CD4-positive, alpha-beta T cell treated with Interleukin-2 at 100 ng/mL for 4 hours (primary cell): ENCODE measurements around the gene TMC6.

Experiments used
- DNase-seq: peaks from one replicate; pipeline ENCODE4 v3.0.0-alpha.2; 2020; ENCODE audit warnings: low spot score

The TMC6 gene

DNA sequence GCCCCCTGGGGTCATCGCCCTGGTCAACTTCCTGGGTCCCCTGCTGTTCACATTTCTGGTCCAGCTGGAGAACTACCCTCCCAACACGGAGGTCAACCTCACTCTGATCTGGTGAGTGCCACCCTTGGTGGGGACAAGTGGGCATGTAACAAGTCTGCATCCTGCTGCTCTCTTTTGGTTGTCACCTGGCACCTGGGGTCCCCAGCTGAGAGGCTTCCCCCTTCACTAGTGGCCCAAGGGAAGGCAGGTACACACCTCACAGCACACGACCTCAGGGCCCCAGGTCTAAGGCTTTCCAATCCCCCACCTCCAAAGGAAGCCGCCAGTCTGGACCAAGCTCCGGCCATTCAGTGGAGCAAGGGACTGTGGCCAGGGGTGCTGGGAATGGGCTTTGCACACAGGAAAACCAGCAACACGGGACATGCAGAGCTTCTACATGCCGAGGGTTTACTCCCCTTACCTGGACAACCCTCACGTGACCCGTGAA, 6.4 kb upstream of the TMC6 start:
- DNase-seq, result no peak

DNA sequence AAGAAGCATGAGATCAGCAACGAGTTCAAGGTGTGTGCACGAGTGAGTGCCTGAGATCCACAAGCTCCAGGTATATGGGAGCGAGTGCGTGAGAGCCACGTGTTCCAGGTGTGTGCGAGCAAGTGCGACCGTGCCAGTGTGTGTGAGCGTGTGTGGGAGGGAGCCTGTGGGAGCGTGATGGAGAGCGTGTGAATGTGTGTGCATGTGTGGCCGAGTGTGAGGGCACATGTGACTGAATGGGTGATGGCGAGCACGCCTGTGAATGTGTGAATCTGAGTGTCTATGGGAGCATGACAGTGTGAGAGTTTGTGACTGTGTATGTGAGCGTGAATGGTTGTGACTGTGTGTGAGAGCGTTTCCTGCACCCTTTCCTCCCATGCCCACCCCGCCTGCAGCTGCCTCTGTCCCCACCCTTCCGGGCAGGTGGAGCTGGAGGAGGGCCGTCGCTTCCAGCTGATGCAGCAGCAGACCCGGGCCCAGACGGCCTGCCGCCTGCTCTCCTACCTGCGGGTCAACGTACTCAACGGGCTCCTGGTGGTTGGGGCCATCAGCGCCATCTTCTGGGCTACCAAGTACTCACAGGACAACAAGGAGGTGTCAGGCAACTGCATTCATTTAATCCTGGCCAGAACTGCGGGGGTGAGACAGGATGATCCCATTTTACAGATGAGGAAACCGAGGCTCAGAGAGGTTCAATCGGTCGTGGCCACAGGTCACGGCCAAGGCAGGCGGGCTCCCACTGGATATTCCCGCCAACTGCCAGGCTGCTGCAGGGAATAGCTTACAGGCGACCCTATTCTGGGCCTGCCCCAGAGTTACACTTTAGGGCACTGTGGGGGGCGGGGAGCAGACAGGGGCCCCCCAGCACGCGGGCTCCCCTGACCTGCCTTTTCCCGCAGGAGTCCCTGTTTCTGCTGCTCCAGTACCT, 5.7 kb upstream of the TMC6 start:
- DNase-seq, result peak; percentile 87

DNA sequence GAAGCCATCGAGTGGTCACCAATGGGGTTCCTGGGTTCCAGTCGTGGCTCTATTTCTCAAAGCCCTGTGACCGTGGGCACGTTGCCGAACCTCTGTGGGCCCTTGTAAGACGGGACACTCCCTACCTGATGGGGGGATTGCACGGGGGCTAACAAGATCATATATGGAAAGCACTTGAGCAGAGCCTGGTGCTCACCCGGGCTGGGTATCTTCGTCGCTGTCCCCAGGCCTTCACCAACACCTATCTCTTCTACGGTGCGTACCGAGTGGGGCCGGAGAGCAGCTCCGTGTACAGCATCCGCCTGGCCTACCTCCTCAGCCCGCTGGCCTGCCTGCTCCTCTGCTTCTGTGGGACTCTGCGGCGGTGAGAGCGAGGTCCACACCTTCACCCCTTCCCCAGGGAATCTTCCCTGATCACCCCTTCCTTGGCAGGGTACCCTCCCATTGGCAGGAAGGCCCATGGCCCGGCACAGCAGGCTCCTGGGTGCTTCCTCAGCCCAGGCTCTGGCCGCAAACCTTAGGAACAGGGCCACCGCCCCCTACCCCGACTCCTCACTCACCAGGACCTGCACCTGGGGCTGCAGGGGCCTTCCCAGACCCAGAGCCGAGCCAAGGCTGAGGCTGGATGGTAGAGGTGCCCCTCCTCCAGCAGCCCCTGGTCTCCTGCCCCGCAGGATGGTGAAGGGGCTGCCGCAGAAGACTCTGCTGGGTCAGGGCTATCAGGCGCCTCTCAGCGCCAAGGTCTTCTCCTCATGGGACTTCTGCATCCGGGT, 4.8 kb upstream of the TMC6 start:
- DNase-seq, result no peak

DNA sequence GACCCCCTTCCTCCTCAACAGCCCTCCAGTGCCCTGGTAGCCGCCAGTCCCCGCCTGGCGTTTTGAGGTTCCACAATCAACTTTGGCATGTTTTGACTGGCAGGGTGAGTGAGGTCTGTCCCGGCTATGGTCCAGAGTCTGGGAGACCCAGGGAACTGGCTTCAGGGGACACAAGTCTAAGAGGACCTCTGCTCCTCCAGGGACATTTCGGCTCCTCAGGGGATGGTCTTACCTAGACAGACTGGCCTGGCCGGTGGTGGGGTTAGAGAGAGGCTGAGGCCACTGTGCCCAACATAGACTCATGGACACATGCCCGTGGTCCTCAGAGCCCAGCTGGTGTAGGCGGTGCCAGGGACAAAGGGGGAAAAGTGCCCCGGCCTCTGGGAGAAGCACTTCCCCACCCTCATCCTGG, 4.2 kb upstream of the TMC6 start:
- no peak for DNase-seq

DNA sequence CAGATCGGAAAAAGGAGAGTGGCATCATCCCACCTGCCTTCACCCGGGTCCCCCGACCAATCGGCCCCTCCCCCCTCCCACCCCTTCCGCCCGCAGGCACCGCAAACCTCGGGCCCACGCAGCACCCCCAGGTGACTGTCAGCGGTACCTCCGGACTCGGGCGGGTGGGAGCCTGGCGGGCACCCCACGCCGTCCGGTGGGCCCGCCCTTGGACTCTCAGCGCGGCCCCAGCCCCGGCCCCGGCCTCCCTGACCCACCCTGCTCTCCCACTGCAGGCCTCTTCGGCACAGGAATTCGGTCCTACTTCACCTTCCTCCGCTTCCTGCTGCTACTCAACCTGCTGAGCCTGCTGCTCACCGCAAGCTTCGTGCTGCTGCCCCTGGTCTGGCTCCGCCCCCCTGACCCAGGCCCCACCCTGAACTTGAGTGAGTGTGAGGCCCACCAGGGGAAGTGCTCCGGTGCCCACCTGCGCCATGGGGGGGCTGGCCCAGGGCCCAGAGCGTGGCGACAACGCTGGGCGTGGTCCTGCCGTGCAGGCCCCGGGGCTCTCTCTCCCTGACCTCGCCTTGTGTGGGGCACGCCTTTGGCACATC, 3.6 kb upstream of the TMC6 start:
- peak; percentile 70 for DNase-seq

DNA sequence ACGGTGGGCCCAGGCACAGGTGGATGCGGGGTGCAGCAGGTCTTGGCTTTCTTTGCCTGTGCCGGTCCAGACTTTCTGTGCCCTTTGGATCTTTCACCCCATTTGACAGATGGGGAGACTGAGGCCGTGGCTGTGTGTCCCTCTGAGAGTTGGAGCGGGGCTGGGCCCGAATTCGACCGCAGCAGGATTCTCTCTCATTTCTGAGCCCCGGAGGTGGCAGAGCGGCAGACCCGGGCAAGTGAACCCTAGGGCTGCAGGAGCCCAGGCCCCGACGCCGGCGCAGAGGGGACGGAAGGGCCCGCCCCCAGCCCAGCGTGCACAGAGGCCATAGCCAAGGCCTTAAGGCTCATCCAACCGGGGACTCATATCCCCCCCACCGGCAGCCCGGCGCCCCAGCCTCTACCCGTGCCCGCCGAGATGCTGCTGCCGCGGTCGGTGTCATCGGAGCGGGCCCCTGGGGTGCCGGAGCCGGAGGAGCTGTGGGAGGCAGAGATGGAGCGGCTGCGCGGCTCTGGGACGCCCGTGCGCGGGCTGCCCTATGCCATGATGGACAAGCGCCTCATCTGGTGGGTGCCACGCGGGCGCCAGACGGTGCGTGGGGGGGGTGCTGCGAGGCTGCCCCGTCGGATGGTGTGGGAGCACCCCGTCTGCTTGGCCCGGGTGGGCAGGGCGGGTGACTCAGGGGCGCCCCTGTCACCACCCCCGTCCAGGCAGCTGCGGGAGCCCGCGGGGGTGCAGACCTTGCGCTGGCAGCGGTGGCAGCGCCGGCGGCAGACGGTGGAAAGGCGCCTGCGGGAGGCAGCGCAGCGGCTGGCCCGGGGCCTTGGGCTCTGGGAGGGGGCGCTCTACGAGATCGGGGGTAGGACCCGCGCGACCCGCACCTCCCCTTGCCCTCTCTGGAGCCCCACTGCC, 2.9 kb upstream of the TMC6 start:
- peak; percentile 51 for DNase-seq

DNA sequence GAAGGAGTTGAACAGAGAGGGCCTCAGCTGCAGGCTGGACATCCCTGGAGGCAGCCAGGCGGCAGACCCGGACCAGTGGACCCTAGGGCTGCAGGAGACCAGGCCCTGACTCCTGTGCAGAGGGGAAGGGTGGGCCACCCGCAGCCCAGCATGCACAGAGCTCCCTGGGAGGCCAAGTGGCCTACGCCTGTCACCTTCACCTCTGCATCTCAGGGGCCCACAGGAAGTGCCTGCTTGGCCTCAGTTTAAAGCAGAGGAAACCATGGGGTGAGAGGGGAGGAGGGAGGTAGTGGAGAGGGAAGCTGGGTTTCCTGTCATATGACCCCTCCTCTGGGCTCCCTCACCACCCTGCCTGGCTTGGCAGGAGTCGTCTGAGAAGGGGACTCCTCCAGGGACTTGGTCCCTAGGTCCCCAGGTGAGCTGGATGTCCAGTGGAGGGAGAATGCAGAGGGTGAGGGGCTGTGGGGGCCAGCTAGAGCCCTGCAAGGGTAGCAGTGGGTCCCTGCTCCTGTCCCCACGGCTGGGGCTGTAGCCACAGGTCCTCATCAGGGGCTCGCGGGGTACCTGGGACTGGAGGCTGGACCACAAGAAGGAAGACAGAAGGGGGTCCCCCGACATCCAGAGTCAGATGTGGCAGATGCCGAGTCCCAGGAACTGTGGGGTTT, 2.0 kb upstream of the TMC6 start, which contains the start of gene TMC8:
TMC8 (plus strand) TSS at position 335 of the 665 bp plus-strand sequence. CDS start 818 bp downstream, outside the sequence.
- peak; percentile 83 for DNase-seq

DNA sequence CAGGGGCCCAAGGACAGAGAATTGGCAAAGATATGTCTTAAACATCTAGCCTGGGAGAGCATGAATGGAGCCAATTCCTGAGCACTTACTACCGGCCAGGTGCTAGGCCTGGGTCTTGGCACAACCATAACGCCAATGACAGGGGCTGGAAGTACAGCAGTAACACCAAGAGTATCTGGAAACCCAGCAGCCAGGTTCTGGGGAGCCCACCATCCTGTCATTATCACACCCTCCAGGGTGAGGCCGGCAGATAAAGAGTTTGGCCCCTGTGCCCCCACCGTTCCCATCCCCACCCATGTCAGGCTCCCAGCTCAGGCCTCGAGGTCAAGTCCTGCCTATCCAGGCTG, 1.5 kb upstream of the TMC6 start:
- DNase-seq, result no peak

DNA sequence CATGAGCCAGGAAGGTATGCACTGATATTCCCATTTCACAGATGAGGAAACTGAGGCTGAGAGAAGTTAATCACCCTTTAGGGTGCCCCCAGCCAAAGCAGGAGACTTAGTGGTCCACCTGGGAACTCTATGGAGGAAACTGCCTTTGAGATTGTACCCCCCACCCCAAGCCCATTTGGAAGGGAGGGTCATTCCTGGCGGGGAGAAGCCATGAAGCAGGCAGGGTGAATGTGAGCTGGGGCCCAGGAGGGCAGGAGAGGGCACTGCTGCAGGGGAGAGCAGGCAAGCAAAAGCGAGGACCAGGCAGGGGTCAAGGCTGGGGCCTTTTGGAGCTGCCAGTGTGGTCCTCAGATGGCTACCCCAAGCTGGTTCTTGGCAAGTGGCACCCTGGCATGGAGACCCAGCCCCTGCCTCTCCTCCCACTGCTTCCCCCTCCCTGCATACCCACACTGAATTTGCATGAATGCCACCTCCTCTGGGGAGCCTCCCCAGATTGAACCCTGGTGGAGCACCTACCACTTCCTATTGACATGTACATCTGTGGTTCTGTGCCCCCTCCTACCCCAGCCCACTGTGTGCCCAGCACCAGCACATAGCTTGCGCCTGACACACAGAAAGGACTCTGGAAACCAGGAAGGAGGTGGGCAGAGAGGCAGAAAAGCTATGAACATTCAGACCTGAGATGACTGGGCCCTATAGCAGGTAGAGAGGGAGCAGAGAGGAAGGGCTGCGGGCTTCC, 965 bp upstream of the TMC6 start:
- DNase-seq, result peak; percentile 47

DNA sequence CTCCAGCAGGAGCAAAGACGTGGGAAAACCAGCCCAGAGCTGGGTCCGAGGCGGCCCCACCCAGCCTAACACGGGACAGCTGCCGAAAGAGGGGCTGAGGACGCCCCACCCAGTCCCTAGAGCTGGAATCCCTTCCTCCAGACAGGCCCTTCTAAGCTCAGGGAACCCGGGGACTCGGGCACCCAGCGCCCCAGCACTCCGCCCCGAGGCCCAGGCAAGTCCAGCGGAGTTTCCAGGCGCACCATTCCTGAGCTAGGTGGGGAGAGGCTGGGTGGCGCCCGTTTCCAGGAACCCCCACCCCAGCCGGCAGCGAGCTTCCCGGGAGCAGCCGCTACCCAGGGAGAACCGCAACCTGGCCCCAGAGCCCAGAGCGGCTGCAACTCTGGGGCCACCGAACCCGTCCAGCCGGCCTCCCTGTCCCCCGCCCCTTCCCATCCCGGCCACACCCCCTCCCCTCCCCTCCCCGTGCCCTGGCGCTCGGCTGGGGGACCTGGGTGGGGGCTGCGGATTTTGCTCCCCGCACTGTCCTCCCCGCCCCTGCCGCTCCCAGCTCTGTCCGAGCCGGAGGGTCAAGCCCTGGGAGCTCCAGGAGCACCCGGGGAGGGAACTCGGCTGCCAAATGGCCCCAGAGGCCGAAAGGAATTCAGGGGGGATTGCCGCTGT, 536 bp downstream of the TMC6 start:
- no peak for DNase-seq

DNA sequence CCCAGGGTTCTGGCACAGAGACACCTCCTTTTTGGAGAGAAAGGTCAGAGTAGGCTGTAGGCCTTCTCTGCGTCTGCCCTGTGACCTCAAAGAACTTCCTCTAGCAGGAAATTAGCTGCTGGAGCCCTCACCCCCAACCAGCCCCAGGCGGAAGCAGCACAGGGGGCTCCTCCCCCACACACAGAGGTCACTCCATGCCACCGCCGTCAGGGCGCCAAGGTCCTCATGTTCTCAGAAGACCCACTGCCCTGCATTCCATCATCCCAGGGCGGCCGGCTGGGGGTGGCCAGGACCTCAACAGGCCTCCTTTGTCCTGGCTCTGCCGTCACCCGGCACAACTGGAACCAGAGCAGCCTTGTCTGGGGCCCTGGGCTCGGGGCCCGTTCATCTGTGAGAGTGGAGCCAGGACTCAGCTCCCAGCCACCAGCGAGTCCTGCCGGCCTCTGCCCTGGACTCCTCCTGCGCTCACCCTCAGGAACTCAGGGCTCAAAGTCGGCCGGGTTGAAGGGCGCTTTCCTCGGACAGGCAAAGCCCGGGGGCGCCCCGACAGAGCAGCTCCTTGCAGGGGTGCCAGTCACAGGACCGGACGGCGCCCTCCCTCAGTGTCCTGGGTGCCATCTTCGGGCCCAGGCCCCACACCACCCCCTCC, 1.2 kb downstream of the TMC6 start:
- peak; percentile 73 for DNase-seq

DNA sequence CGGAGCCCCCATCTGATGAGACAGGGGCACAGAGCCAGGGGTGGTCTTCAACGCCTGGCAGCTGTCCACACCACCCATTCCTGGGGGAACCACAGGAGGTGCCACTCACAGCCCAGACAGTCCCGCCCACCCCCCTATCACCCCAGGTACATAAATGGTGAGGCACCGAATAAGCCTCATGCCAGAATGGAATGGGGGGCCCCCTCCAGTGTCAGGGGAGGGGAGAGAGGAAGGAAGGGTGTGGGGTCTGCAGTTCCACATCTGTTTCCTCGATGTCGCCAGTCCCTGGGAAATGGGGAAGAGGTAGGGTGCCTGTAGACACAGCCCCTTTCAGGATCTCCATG, 1.7 kb downstream of the TMC6 start:
- no peak for DNase-seq

DNA sequence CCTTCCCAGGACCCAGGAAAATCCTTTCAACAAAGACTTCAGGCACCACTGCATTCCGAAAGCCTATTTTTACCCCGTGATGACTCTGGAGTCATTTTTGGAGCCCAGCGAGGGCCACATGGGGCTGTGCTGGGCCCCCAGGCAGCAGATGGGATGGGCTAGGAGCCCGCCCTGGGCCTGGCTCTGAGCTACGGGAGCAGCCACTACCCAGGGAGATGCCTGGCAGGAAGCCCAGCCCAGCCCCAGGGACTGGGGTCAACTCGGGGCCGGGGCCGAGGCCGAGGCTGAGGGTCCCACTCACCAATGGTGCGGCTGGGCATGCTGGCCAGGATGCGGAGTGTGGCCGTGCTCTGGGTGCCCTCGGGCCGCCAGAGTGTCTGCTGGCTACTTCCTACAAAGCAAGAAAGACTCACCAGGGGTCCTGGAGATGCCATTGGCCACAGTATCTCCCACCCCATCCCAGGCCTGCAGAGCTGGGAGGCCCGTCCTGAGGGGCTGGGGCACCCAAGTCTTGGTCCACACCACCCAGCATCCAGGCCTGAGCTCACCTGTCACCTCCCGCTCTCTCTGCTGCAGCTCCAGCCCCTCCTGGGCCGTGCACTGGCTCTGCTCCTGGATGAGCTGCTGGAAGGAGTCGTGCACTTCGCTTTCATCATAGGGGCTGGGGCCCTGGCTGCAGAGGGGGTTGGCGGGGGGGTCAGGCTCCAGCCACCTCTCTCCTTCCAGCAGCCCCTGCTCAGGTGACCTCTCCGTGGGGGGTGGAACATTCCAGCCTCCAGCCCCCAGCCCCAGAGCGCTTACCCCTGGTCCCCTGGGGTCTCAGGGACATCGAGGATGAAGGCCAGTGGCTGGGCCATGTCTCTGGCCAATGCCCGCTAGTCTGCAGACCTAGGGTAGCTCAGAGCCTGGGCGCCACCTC, 2.3 kb downstream of the TMC6 start:
- no peak for DNase-seq

DNA sequence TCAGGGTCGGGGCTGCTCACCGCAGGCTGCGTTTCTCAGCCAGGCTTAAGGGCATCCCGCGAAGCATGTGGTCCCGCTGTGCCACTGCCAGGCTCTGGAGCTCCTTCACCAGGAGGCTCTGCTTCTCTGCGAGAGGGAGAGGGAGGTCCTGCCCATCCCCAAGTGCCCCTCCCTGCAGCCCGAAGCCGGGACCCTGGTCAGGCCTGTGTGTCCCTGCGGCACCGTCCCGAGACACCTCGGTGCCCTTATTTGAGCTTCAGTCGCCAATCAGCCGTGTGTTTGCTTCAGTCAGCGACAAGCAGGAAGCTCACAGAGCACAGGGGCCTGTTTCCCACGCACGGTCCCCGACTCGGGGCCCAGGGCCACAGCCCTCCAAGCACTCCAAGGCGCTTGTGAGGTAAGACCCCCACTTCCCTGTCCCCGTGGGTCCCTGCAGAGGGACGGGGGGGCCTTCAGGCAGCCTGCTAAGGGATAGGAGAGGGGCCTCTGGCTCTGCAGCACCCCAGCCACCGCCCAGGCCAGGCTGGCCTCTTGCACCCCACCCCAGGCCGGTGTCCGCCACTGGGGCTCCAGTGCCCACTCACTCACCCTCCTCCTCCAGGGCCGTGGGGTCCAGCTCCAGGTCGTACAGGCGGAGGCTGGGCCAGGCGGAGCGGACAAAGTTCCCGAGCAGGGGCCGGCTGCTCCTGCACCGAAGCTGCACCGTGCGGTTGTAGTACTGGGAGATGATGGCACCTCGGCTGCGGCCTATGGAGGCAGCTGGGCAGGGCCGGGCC, 3.2 kb downstream of the TMC6 start:
- DNase-seq, result peak; percentile 39

DNA sequence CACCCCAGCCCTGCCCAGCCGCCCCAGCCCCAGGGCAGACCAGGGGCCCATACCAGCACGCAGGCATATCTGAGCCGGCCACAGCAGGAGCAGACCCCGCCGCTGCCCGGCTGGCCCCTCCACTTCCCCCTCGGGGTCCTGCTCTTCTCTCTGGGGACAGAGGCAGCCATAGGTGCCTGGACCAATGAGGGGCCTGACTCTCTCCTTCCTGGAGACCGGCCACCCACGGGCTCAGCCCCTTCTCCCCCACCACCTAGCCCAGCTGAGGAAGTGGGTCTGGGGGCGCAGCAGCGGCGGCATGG, 3.8 kb downstream of the TMC6 start:
- no peak for DNase-seq

DNA sequence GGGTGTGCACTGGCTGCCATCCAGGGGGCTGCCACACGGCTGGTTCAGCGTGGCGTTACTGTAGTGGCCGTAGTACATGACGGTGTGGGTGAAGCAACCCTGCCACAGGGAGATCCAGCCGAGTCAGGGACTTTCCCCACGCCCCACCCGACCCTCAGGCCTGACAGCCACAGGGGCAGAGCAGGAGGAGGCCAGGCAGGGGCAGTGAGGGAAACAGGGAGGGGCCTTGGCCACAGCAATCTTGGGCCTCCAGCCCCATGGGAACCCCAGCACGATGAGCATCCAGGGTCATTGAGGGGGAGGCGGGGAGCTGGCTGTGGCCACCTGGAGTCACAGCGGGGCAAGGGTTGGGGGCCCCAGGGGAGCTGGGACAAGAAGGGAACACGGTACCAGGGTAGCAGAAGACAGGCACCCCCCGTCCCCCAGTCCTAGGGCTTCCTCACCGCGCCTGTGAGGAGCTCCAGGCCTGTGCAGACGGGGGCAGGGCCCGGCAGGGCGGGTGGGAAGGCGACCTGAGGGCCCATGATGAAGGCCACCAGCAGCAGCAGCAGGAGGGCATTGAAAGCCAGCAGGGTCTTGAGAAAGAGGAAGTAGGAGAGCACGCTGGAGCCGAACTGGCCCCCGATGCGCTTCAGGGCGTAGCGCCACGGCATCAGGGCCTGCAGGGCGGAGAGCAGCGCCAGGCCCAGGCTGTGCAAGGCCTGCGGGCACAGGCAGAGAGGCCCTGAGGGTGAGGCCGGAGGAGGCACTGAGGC, 4.3 kb downstream of the TMC6 start:
- no peak for DNase-seq
